Neural cell (in vitro differentiated cells): ENCODE measurements around the gene GRPR.

Source experiments
- TAF1 ChIP-seq: IDR thresholded peaks from 2 replicates; pipeline ENCODE4 v1.6.1; 2012; ENCODE audit warnings: low read depth
- TF ChIP-seq, protein P1 (sequence below): fragments of 450-650 bp; IDR thresholded peaks from 2 replicates; pipeline ENCODE4 v1.5.1; 2014; ENCODE audit warnings: antibody characterized with exemption, mild to moderate bottlenecking, moderate library complexity; ENCODE audit not compliant: poor library complexity, severe bottlenecking

- TF ChIP-seq, protein P1, sequence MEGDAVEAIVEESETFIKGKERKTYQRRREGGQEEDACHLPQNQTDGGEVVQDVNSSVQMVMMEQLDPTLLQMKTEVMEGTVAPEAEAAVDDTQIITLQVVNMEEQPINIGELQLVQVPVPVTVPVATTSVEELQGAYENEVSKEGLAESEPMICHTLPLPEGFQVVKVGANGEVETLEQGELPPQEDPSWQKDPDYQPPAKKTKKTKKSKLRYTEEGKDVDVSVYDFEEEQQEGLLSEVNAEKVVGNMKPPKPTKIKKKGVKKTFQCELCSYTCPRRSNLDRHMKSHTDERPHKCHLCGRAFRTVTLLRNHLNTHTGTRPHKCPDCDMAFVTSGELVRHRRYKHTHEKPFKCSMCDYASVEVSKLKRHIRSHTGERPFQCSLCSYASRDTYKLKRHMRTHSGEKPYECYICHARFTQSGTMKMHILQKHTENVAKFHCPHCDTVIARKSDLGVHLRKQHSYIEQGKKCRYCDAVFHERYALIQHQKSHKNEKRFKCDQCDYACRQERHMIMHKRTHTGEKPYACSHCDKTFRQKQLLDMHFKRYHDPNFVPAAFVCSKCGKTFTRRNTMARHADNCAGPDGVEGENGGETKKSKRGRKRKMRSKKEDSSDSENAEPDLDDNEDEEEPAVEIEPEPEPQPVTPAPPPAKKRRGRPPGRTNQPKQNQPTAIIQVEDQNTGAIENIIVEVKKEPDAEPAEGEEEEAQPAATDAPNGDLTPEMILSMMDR: no peak
- no peak for TF ChIP-seq TAF1
Observed at GRCh38 chrX:16137416-16138107, 14.2 kb downstream of the GRPR start.
